ENCODE results near the gene ADGRL3.

Gene ADGRL3

GRCh38 chr4:62006108-62006507, 806.0 kb downstream of the ADGRL3 start:
- H3K36me3 ChIP-seq (ENCODE audit: low read depth), result no peaks in the 10 kb centered on the region
- no peaks in the 10 kb centered on the region for H3K4me1 ChIP-seq (ENCODE audit: insufficient read depth, poor library complexity, severe bottlenecking)
- DNase-seq (ENCODE audit: low spot score) (no peak), ATAC-seq (ENCODE audit: low read depth) (no peak)
- no peak overlapping the region for H3K27ac ChIP-seq (ENCODE audit: poor library complexity, severe bottlenecking)
- TF ChIP-seq, protein P1, sequence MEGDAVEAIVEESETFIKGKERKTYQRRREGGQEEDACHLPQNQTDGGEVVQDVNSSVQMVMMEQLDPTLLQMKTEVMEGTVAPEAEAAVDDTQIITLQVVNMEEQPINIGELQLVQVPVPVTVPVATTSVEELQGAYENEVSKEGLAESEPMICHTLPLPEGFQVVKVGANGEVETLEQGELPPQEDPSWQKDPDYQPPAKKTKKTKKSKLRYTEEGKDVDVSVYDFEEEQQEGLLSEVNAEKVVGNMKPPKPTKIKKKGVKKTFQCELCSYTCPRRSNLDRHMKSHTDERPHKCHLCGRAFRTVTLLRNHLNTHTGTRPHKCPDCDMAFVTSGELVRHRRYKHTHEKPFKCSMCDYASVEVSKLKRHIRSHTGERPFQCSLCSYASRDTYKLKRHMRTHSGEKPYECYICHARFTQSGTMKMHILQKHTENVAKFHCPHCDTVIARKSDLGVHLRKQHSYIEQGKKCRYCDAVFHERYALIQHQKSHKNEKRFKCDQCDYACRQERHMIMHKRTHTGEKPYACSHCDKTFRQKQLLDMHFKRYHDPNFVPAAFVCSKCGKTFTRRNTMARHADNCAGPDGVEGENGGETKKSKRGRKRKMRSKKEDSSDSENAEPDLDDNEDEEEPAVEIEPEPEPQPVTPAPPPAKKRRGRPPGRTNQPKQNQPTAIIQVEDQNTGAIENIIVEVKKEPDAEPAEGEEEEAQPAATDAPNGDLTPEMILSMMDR (IDR thresholded peaks at IDR 0.05; ENCODE audit: poor library complexity, severe bottlenecking), result no peak
- no peaks in the 10 kb centered on the region for H3K27me3 ChIP-seq (ENCODE audit: insufficient read depth, poor library complexity, severe bottlenecking)
- no peak overlapping the region for H3K4me3 ChIP-seq (ENCODE audit: severe bottlenecking)
- H3K9me3 ChIP-seq (ENCODE audit: severe bottlenecking), result no peaks in the 10 kb centered on the region

GRCh38 chr4:62015043-62015739, 815.1 kb downstream of the ADGRL3 start:
- Histone ChIP-seq H3K27me3 (ENCODE audit: insufficient read depth, poor library complexity, severe bottlenecking) (no peaks in the 10 kb centered on the region), H3K27ac (ENCODE audit: poor library complexity, severe bottlenecking) (no peak overlapping the region), H3K9me3 (ENCODE audit: severe bottlenecking) (no peaks in the 10 kb centered on the region), H3K4me1 (ENCODE audit: insufficient read depth, poor library complexity, severe bottlenecking) (no peaks in the 10 kb centered on the region), H3K4me3 (ENCODE audit: severe bottlenecking) (no peak overlapping the region), H3K36me3 (ENCODE audit: low read depth) (no peaks in the 10 kb centered on the region)
- ATAC-seq (ENCODE audit: low read depth), result peak; percentile 61; the same call in 1 of the 3 replicates
- TF ChIP-seq, protein P1 (IDR thresholded peaks at IDR 0.05; ENCODE audit: poor library complexity, severe bottlenecking), result no peak
- no peak for DNase-seq (ENCODE audit: low spot score)

GRCh38 chr4:62018537-62018936, 818.4 kb downstream of the ADGRL3 start:
- H3K9me3 ChIP-seq (ENCODE audit: severe bottlenecking), result no peaks in the 10 kb centered on the region
- TF ChIP-seq, protein P1 (IDR thresholded peaks at IDR 0.05; ENCODE audit: poor library complexity, severe bottlenecking), result no peak
- DNase-seq (ENCODE audit: low spot score) (no peak), ATAC-seq (ENCODE audit: low read depth) (no peak)
- H3K36me3 ChIP-seq (ENCODE audit: low read depth), result no peaks in the 10 kb centered on the region
- no peak overlapping the region for H3K27ac ChIP-seq (ENCODE audit: poor library complexity, severe bottlenecking)
- H3K4me3 ChIP-seq (ENCODE audit: severe bottlenecking), result no peak overlapping the region
- H3K4me1 ChIP-seq (ENCODE audit: insufficient read depth, poor library complexity, severe bottlenecking), result no peaks in the 10 kb centered on the region
- no peaks in the 10 kb centered on the region for H3K27me3 ChIP-seq (ENCODE audit: insufficient read depth, poor library complexity, severe bottlenecking)

- DNase-seq (ENCODE audit: low spot score) (no peak), ATAC-seq (ENCODE audit: low read depth) (peak; percentile 64)
- H3K27me3 ChIP-seq (ENCODE audit: insufficient read depth, poor library complexity, severe bottlenecking), result no peaks in the 10 kb centered on the region
- no peaks in the 10 kb centered on the region for H3K4me1 ChIP-seq (ENCODE audit: insufficient read depth, poor library complexity, severe bottlenecking)
- H3K36me3 ChIP-seq (ENCODE audit: low read depth), result no peaks in the 10 kb centered on the region
- H3K4me3 ChIP-seq (ENCODE audit: severe bottlenecking), result no peak overlapping the region
- TF ChIP-seq, protein P1 (IDR thresholded peaks at IDR 0.05; ENCODE audit: poor library complexity, severe bottlenecking), result no peak
- H3K9me3 ChIP-seq (ENCODE audit: severe bottlenecking), result no peaks in the 10 kb centered on the region
- no peak overlapping the region for H3K27ac ChIP-seq (ENCODE audit: poor library complexity, severe bottlenecking)
These were observed 823.5 kb downstream of the ADGRL3 start for GRCh38 chr4:62023633-62024032.

- H3K36me3 ChIP-seq (ENCODE audit: low read depth), result no peaks in the 10 kb centered on the region
- H3K9me3 ChIP-seq (ENCODE audit: severe bottlenecking), result no peaks in the 10 kb centered on the region
- TF ChIP-seq, protein P1 (IDR thresholded peaks at IDR 0.05; ENCODE audit: poor library complexity, severe bottlenecking), result no peak
- H3K27me3 ChIP-seq (ENCODE audit: insufficient read depth, poor library complexity, severe bottlenecking), result no peaks in the 10 kb centered on the region
- no peak overlapping the region for H3K27ac ChIP-seq (ENCODE audit: poor library complexity, severe bottlenecking)
- DNase-seq (ENCODE audit: low spot score), result no peak
- no peak overlapping the region for H3K4me3 ChIP-seq (ENCODE audit: severe bottlenecking)
- no peak for ATAC-seq (ENCODE audit: low read depth)
- H3K4me1 ChIP-seq (ENCODE audit: insufficient read depth, poor library complexity, severe bottlenecking), result no peaks in the 10 kb centered on the region
These were observed 828.6 kb downstream of the ADGRL3 start for GRCh38 chr4:62028745-62029144.

Measured in RWPE2 (cell line).